ENCODE data around the gene TMPRSS3. TPM values are rescaled to one million over a fixed set of nuclear protein-coding genes. Genes with fewer than 3 reads are reported as not detected.

Gene TMPRSS3
- total and polyA plus RNA-seq, 2 donors (not counting 1 experiment from before 2014, with no cell fraction given): 0.10 to 0.12 TPM

DNA sequence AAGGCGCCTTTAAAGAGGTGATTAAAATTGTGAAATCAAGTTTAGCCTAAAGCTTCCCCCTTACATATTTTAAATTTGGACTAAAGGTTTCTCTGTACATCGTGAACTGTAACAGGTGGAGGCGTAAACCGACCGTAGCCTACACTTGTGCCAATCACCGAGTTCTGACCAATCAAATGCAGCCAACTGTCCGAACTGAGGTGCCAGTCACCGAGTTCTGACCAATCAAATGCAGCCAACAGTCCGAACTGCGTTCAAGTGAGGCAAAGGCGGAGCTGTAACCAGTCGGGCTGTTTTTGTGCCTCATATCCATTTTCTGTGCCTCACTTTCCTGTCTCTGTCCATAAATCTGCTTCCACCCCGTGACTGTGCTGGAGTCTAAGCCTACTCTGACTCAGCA, 36.9 kb downstream of the TMPRSS3 start:
- H3K79me2 ChIP-seq (ENCODE audit: control insufficient read depth, insufficient read depth, low read length): no peaks in the 10 kb centered on the region
- H3K27me3 Mint-ChIP-seq: peaks cover 37% of the 10 kb centered on the region
- H3K9me3 ChIP-seq (ENCODE audit: control extremely low read depth in 1 of 3, control insufficient read depth in 2 of 3, insufficient read depth in 1 of 3, low read length in 2 of 3): peaks cover 10 to 26% (median 16%) of the 10 kb centered on the region in 3 donors
- CTCF ChIA-PET: no interaction called here
- no peak overlapping the region for H3K27ac Mint-ChIP-seq
- no peaks in the 10 kb centered on the region for H3K4me1 Mint-ChIP-seq
- intact Hi-C loops (cut with micrococcal nuclease): no loop called here
- H3K4me3 ChIP-seq (ENCODE audit: control extremely low read depth in 1 of 5, extremely low read depth in 1 of 5, insufficient read depth in 1 of 5, low read depth in 2 of 5, low read length in 4 of 5): no peak overlapping the region
- H3K9ac ChIP-seq (ENCODE audit: low read length): no peak overlapping the region
- no peak overlapping the region for H3K4me2 ChIP-seq (replicated peaks; ENCODE audit: low read depth, low read length, poor library complexity, severe bottlenecking)
- peaks cover 0 to 17% (median 4%) of the 10 kb centered on the region in 4 experiments for H3K27me3 ChIP-seq (replicated peaks in 1 of 4; ENCODE audit: control extremely low read depth in 1 of 4, control insufficient read depth in 3 of 4, insufficient read depth in 4 of 4, low read length in 3 of 4)
- no peaks in the 10 kb centered on the region for H4K20me1 ChIP-seq (ENCODE audit: control insufficient read depth, insufficient read depth, low read length, poor library complexity, severe bottlenecking)
- POLR2A ChIA-PET: no interaction called here
- no peak for TF ChIP-seq CTCF (IDR thresholded peaks at IDR 0.05)
- TF ChIP-seq EZH2 (IDR thresholded peaks at IDR 0.05; ENCODE audit: borderline replicate concordance, insufficient read depth, low read depth, low read length, poor library complexity, severe bottlenecking): no peak
- no peaks in the 10 kb centered on the region for H3K36me3 ChIP-seq (replicated peaks in 1 of 2; ENCODE audit: control extremely low read depth in 1 of 2, control insufficient read depth in 1 of 2, extremely low read depth in 1 of 2, insufficient read depth in 2 of 2, low read length in 1 of 2)
- no peak overlapping the region for H3K4me3 Mint-ChIP-seq
- H3K27ac ChIP-seq (ENCODE audit: low read length in 2 of 2): no peak overlapping the region
- DNase-seq: no peak
- H2AFZ ChIP-seq (ENCODE audit: insufficient read depth, low read depth, low read length, poor library complexity, severe bottlenecking): no peak overlapping the region
- peaks cover 10% of the 10 kb centered on the region for H3K9me3 Mint-ChIP-seq (ENCODE audit: insufficient read depth)
- no peaks in the 10 kb centered on the region for H3K4me1 ChIP-seq (ENCODE audit: control insufficient read depth in 2 of 2, insufficient read depth in 2 of 2, low read length in 2 of 2)
- no peak for ATAC-seq (ENCODE audit: low read depth)
- WGBS (ENCODE audit: insufficient coverage): 93% methylated on average over 11 of the region's 13 CpGs

DNA sequence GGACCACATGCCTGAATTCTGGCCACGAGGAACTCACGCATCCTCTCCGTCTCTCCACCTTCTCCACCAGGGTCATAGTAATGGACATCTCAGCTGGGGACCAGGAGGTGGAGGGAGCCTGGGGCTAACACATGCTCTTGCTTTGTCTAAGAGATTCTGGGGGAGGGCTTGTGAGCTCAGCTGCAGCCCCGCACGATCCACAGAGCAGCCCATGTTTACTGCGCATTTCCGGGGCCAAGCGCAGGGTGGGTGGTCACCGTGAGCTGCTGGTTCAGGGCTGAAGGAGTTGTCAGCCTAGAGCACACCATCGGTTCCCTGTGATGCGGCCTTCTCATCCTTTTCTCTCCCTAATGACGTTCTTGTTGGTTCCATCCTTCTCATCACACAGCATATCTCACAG, 37.6 kb downstream of the TMPRSS3 start:
- DNase-seq (no peak), ATAC-seq (ENCODE audit: low read depth) (no peak)
- Histone ChIP-seq H3K27ac (ENCODE audit: low read length in 2 of 2) (no peak overlapping the region), H3K4me3 (ENCODE audit: control extremely low read depth in 1 of 5, extremely low read depth in 1 of 5, insufficient read depth in 1 of 5, low read depth in 2 of 5, low read length in 4 of 5) (no peak overlapping the region), H3K9me3 (ENCODE audit: control extremely low read depth in 1 of 3, control insufficient read depth in 2 of 3, insufficient read depth in 1 of 3, low read length in 2 of 3) (peaks cover 10 to 26% (median 16%) of the 10 kb centered on the region in 3 donors), H3K9ac (ENCODE audit: low read length) (no peak overlapping the region), H3K27me3 (replicated peaks in 1 of 4; ENCODE audit: control extremely low read depth in 1 of 4, control insufficient read depth in 3 of 4, insufficient read depth in 4 of 4, low read length in 3 of 4) (peaks cover 0 to 21% (median 4%) of the 10 kb centered on the region in 4 experiments), H3K4me1 (ENCODE audit: control insufficient read depth in 2 of 2, insufficient read depth in 2 of 2, low read length in 2 of 2) (no peaks in the 10 kb centered on the region), H4K20me1 (ENCODE audit: control insufficient read depth, insufficient read depth, low read length, poor library complexity, severe bottlenecking) (no peaks in the 10 kb centered on the region), H2AFZ (ENCODE audit: insufficient read depth, low read depth, low read length, poor library complexity, severe bottlenecking) (no peak overlapping the region), H3K79me2 (ENCODE audit: control insufficient read depth, insufficient read depth, low read length) (no peaks in the 10 kb centered on the region), H3K36me3 (replicated peaks in 1 of 2; ENCODE audit: control extremely low read depth in 1 of 2, control insufficient read depth in 1 of 2, extremely low read depth in 1 of 2, insufficient read depth in 2 of 2, low read length in 1 of 2) (no peaks in the 10 kb centered on the region), H3K4me2 (replicated peaks; ENCODE audit: low read depth, low read length, poor library complexity, severe bottlenecking) (no peak overlapping the region)
- peaks cover 38% of the 10 kb centered on the region for H3K27me3 Mint-ChIP-seq
- POLR2A ChIA-PET: no interaction called here
- H3K27ac Mint-ChIP-seq: no peak overlapping the region
- WGBS (ENCODE audit: insufficient coverage): 98% methylated on average over 9 of the region's 12 CpGs
- TF ChIP-seq EZH2 (IDR thresholded peaks at IDR 0.05; ENCODE audit: borderline replicate concordance, insufficient read depth, low read depth, low read length, poor library complexity, severe bottlenecking) (no peak), CTCF (IDR thresholded peaks at IDR 0.05) (no peak)
- CTCF ChIA-PET: no interaction called here
- H3K4me1 Mint-ChIP-seq: no peaks in the 10 kb centered on the region
- H3K9me3 Mint-ChIP-seq (ENCODE audit: insufficient read depth): peaks cover 10% of the 10 kb centered on the region
- no peak overlapping the region for H3K4me3 Mint-ChIP-seq
- intact Hi-C loops (cut with micrococcal nuclease): no loop called here

All from B cell (primary cell).